NCI-H1092 treated with DMSO at 0.1 percent for 48 hours (cell line): Measurements from ENCODE around the gene LRRK1.

Source experiments
- DNase-seq: peaks from one replicate; lab custom pipeline; 2025; lab: John Stamatoyannopoulos, UW

LRRK1 gene

GRCh38 chr15:101004500-101004899, 85.3 kb downstream of the LRRK1 start:
- DNase-seq: no peak

DNA sequence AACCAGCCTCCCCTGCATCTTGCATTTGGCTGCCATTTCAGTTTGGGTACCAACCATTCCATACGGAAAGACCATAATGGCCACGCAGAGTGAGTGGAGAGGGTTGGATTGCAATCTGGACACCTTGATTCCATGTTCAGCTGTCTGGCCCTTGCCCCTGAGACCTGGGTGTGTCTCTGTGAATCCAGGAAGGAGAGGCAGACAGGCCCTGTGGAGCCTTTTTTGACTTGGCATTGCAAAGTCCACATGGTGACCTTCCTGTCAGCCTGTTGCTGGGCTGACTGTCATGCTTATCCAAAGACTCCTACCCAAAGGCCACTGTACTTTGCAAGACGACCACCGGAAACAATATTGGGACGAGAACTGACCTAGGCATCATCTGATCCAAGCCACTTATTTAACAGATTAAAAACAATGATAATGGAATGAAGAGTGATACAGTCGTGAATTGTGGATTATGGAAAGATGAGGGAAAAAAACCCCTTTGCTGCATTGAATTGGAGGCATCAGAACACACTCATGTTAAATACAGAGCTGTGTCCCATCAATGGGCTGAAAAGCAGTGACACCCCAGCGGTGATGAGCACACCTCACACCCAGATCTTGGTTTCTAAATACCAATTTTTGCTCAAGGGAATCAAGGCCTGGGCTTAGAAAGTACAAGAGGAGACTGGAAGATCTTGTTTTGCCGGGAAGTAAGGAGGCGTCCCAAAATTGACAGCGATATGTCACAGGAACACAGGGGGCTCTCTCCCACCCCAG, 86.0 kb downstream of the LRRK1 start:
- no peak for DNase-seq

- DNase-seq: peak; percentile 60
Observed at GRCh38 chr15:101006931-101007691, 88.0 kb downstream of the LRRK1 start.

DNA sequence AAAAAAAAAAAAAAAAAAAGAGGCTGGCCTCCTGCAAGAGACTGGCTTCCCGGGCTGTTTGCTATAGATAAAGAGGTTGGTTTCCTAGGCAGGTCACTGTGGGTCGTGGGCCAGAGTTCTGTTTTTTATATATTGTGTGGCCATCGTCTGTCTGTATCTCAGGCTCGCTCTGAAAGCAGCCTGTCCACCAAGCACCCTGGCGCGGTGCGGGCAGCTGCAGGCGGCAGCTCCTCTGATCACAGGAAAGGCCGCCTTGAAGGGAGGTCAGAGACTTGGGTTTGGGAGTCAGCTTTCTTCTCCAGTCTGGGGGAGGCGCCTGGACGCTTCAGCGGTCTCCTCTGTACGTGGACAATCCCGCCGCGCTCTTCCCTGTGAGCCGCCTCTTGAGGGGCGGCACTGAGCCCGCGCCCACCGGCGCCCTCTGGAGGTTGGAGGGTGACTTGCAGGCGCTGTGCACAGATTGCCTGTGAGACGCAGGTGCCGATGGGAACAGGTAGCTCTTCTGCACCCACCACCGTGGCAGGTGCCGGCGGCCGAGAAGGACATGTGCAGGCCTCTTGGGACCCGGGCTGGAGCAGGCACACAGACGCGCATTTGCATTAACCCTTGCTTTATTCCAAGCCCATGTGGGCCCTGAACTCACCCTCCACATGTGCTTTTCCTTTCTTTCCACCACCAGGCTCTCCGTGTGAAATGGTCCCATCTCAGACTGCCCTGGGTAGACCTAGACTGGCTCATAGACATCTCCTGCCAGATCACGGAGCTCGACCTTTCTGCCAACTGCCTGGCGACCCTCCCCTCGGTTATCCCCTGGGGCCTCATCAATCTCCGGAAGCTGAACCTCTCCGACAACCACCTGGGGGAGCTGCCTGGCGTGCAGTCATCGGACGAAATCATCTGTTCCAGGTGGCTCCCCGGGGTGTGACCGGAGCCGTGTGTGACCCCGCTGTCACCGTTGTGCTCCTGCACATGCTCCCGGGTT, 89.3 kb downstream of the LRRK1 start:
- DNase-seq: peak; percentile 78

DNA sequence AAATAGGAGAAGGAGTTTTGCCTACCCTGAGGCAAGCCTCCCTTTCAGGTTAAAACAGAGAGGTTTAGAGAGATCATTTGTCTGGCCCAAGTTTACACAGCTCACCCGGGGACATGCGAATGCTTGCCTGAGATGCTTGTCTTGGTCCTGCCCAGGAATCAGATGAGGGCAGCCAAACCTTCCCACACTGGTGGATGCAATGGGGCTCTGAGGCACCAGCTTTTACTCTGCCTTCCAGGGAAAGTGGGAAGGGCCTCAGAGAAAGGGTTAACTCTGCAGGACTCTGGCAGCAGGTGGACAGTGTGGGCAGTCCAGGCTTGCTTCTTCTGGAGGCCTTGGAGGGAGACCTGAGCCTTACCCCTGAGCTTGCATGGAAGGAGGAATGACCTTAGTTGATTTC, 90.0 kb downstream of the LRRK1 start:
- DNase-seq: no peak

DNA sequence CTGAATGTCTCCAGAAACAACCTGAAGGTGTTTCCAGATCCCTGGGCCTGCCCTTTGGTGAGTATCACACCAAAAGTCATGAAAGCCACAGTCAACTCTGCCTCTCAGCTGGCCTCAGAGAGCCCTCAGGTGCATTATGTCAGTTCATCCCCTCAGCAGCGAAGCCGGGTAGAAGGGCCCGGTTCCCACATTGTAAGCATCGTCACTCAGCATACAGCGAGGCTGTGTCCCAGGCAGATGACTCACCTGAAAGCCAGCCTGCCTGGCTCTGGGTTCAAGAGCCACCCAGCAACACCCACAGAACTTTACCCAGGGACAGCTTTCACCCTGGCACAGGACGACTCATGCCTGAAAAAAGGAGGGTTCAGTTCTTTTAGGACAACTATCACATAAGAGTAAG, 91.6 kb downstream of the LRRK1 start:
- no peak for DNase-seq

DNA sequence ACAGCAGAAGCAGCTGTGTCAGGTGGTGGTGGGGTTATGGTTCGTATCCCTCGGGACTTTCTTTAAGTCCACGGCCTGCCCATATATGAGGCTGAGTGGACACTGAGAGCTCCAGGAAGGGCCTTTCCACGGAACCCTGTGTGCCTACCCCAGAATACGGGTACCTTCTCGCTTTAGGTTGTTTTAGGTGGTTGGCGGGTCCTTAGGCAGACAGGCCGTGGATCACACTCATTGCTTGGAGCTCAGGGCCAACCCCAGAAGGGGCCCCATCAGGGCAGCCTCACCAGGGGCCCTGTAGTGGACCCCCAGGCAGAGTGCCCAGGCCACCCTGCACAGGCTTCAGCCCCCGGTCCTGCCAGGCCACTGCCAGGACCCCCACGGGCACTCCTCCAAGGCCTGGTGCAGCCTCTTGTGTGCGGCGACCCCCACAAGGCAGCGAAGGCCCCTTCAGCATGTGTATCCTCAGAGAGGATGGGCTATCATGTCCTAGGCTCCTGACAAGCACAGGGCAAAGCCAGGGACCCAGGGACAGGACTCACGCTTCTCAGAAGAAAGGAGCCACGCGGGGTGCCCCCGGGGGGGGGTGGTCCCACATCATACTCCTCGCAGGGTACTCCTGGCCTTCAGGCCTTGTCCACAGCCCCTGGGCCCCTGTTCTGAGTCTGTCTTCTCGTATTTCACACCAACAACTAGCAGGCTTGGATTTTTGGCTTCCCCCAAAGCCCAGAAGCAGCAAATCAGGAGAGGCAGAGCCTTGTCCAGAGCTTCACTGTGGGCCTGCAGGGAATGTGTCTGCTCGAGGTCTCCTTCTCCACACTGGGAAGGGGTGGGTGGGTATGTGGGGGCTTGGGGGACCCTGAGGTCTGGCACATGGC, 93.4 kb downstream of the LRRK1 start:
- no peak for DNase-seq

DNA sequence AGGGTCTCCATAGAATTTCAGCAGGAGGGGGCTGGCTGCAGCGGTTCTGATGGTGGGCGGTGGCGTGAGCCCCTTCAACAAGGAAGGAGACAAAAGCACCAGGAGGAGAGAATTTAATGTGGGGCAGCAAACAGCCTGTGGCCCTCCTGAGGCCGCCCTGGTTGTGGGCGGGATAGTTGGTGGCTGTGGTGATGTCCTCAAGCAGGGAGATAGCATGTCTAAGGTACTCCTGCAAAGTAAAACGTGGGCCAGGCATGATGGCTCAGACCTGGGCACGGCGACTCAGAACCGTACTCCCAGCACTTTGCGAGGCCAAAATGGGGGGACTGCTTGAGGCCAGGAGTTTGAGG, 94.0 kb downstream of the LRRK1 start:
- no peak for DNase-seq

GRCh38 chr15:101013769-101014675, 94.9 kb downstream of the LRRK1 start:
- peak; percentile 71 for DNase-seq

DNA sequence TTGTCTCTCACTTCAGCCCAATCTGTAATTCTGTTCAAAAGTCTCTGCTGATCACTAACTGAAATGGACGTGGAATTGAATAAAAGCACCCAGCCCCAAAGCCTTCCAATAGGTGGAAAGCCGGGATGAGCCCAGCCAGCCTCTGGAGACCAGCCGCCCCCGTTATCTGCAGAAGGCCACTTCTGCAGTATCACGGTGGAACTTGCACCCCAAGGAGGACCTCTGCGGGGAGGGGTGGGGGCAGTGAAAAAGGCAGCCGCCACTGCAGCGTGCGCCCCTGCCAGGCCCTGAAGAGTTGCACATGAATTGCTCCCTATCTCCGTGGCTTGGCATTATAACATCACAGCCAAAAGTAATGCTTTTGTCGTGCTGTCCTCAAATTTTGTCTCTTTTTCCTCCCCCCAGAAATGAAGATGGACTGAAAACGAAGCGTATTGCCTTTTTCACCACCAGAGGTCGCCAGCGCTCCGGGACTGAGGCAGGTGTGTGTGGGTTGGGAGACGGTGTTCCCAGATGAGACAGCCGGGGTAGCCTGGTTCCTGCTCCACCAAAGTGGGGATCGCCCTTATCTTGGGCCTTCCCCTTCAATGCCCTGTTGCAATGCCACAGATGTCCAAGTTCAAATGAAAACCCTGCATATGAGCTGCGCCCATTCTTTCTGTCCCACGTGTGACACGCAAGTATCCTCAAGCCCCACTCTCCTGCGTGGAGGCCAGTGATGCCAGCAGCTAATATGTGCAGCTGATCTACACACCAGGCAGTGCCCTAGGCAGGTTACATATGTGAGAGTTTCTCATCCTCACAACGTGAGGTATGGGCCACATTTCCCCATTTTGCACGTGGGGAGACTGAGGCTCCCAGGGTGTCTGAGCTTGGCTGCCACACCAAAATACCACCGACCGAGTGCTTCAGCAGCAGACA, 96.0 kb downstream of the LRRK1 start:
- DNase-seq: peak; percentile 42

GRCh38 chr15:101016581-101016980, 97.4 kb downstream of the LRRK1 start:
- DNase-seq: no peak

GRCh38 chr15:101017093-101017754, 98.1 kb downstream of the LRRK1 start:
- no peak for DNase-seq

GRCh38 chr15:101018016-101018415, 98.9 kb downstream of the LRRK1 start:
- no peak for DNase-seq

DNA sequence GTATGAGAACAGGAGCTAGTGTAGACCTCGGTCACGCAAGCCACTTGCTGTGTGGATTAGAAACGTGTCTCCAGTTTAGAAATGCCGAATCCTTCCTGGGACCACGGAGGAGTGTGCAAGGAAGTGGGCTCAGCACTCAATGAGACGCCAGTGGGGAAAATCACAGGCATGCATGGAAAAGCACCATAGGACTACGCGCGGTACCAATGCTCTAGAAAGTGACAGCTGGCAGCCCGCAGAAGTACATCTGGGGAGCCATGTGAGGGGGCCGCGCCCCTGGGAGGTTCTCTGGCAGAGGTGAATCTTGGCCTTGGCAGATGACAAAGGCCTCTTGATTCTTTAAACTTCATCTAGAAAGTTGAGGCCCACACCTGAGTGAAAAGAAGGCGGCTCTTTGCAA, 99.3 kb downstream of the LRRK1 start:
- no peak for DNase-seq

GRCh38 chr15:101019366-101019896, 100.3 kb downstream of the LRRK1 start:
- DNase-seq: no peak

DNA sequence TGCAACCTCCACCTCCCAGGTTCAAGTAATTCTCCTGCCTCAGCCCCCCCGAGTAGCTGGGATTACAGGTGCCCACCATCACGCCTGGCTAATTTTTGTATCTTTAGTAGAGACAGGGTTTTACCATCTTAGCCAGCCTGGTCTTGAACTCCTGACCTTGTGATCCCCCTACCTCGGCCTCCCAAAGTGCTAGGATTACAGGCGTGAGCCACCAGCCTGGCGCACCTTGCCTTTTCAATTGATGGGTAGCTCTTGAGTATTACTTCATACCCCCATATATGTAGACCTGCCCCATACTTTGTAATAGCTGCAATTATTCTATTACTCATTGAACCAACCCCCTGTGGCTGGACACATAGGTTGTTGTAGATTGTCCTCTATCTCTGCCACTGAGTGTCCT, 101.3 kb downstream of the LRRK1 start:
- DNase-seq: no peak

DNA sequence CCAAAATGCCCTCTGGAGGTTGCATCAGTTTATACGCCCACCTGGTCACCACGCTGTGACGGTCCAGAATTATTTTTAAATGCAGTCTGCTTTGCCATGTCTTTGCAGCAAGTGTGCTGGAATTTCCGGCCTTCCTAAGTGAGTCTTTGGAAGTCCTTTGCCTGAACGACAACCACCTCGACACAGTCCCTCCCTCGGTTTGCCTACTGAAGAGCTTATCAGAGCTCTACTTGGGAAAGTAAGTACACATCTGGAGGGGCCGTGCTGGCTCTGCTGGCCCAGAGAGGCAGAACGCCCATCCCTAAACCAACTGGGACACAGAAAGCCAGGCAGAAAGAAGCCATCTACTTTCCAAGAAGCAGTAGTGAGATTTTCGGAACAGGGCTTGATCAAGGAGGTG, 101.8 kb downstream of the LRRK1 start:
- DNase-seq: no peak

DNA sequence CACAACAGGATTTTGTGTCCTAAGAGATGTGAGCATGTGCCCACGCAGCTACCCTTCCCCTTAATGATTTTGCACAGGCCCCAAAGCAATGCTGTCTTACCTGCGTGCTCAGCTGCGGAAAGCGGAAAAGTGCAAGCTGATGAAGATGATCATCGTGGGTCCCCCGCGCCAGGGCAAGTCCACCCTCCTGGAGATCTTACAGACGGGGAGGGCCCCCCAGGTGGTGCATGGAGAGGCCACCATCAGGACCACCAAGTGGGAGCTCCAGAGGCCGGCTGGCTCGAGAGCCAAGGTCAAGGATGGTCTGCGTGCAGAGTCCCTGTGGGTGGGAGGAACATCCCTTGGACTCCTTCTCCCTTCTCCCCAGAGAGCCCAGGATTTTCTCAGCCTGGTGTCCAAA, 103.1 kb downstream of the LRRK1 start:
- no peak for DNase-seq
